ENCODE data around the gene DDX42.

Gene DDX42

GRCh38 chr17:63823659-63824331, 49.8 kb downstream of the DDX42 start:
- DNase-seq: no peak

- no peak for DNase-seq
These were observed 50.4 kb downstream of the DDX42 start for GRCh38 chr17:63824362-63824761.

- no peak for DNase-seq
These were observed 52.6 kb downstream of the DDX42 start for GRCh38 chr17:63826468-63827001.

- DNase-seq: peak; percentile 96
These were observed 53.2 kb downstream of the DDX42 start, which contains the start of the genes FTSJ3 and PSMC5 for GRCh38 chr17:63827002-63827800. Gene FTSJ3, minus strand, starts transcription at chr17:63827663. Its CDS starts 761 bp downstream, at chr17:63826902. Gene PSMC5, plus strand, starts transcription at chr17:63827431. Its CDS starts 60 bp downstream, at chr17:63827491.

- no peak for DNase-seq
These were observed 53.8 kb downstream of the DDX42 start for GRCh38 chr17:63827801-63828221.

- no peak for DNase-seq
These were observed 55.0 kb downstream of the DDX42 start for GRCh38 chr17:63828936-63829335.

GRCh38 chr17:63830278-63830677, 56.3 kb downstream of the DDX42 start:
- no peak for DNase-seq

- DNase-seq: no peak
These were observed 57.0 kb downstream of the DDX42 start for GRCh38 chr17:63830904-63831491.

- no peak for DNase-seq
These were observed 57.5 kb downstream of the DDX42 start for GRCh38 chr17:63831505-63831904.

- no peak for DNase-seq
These were observed 58.0 kb downstream of the DDX42 start for GRCh38 chr17:63832014-63832413.

GRCh38 chr17:63832455-63832854, 58.5 kb downstream of the DDX42 start:
- DNase-seq: no peak

- no peak for DNase-seq
These were observed 59.2 kb downstream of the DDX42 start for GRCh38 chr17:63833026-63833740.

- DNase-seq: no peak
These were observed 59.9 kb downstream of the DDX42 start for GRCh38 chr17:63833741-63834373.

- DNase-seq: peak; percentile 57
These were observed 60.6 kb downstream of the DDX42 start for GRCh38 chr17:63834431-63835166.

GRCh38 chr17:63835167-63835720, 61.3 kb downstream of the DDX42 start:
- DNase-seq: no peak

GRCh38 chr17:63836811-63837210, 62.8 kb downstream of the DDX42 start:
- no peak for DNase-seq

GRCh38 chr17:63837480-63837879, 63.5 kb downstream of the DDX42 start:
- DNase-seq: no peak

- DNase-seq: no peak
These were observed 64.1 kb downstream of the DDX42 start for GRCh38 chr17:63837962-63838600.

GRCh38 chr17:63838631-63839171, 64.7 kb downstream of the DDX42 start:
- DNase-seq: no peak

- DNase-seq: no peak
These were observed 66.8 kb downstream of the DDX42 start for GRCh38 chr17:63840591-63841349.

Data from activated gamma-delta T cell treated with Interleukin-2 at 50 U/mL for 16 hours (primary cell).